Measurements from ENCODE around the gene ZNF318. TPM values are rescaled to one million over a fixed set of nuclear protein-coding genes. Genes with fewer than 3 reads are reported as not detected.
"Not testable (repeated sequence)": the region's sequence is repeated elsewhere in the genome, so short reads cannot be mapped to it uniquely, and the experiment has no call there.

ZNF318 gene
- total RNA-seq, 6 experiments from 2014 or later: 11.1 to 13.3 (median 11.8) TPM

DNA sequence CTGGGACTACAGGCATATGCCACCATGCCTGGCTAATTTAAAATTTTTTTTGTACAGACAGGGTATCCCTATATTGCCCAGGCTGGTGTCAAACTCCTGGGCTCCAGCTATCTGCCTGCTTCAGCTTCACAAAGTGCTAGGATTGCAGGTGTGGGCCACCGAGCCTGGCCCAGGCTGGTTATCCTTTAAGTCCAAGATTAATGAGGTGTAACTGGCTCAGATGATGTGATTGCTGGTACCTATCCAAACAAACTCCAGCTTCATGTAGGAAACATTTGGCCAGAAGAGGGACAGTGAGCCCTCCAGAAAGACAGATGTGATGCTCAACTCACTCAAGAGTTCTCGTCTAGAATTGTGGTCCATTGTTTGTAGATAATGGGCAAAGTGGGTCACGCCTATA is 9.2 kb upstream of the ZNF318 start:
- Mint-ChIP-seq H3K27me3 (ENCODE audit: insufficient read depth) (peaks cover 10% of the 10 kb centered on the region), H3K9me3 (no peaks in the 10 kb centered on the region), H3K4me3 (no peak overlapping the region), H3K4me1 (ENCODE audit: low read depth) (peaks cover 15% of the 10 kb centered on the region), H3K27ac (no peak overlapping the region), H3K36me3 (ENCODE audit: low read depth) (no peaks in the 10 kb centered on the region)
- TF ChIP-seq, protein P1, sequence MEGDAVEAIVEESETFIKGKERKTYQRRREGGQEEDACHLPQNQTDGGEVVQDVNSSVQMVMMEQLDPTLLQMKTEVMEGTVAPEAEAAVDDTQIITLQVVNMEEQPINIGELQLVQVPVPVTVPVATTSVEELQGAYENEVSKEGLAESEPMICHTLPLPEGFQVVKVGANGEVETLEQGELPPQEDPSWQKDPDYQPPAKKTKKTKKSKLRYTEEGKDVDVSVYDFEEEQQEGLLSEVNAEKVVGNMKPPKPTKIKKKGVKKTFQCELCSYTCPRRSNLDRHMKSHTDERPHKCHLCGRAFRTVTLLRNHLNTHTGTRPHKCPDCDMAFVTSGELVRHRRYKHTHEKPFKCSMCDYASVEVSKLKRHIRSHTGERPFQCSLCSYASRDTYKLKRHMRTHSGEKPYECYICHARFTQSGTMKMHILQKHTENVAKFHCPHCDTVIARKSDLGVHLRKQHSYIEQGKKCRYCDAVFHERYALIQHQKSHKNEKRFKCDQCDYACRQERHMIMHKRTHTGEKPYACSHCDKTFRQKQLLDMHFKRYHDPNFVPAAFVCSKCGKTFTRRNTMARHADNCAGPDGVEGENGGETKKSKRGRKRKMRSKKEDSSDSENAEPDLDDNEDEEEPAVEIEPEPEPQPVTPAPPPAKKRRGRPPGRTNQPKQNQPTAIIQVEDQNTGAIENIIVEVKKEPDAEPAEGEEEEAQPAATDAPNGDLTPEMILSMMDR (IDR thresholded peaks at IDR 0.05): no peak
- DNase-seq: no peak

DNA sequence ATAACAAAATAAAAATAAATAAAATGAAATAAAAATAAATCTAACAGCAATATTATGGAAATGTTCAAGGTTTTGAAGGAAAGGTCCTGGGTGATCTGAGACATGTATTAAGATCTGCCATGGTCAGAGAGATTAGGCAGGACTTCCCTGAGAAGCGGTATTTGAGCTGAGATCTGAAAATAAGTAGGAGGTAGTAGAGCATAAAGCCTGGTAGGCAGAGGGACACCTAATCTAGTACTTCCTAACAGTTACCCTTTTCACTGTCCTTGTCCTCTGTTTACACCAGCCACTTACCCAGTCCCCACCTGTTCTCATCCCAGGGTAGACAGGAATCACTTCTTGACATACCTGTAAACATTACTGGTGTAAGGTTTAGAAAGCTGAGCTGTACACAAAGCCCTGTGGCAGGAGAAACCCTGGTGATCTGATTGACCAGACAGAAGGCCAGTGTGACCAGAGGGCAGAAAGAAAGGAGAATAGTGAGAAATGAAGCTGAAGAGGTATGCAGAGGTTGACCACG is 8.3 kb upstream of the ZNF318 start:
- Mint-ChIP-seq H3K9me3 (no peaks in the 10 kb centered on the region), H3K27me3 (ENCODE audit: insufficient read depth) (peaks cover 10% of the 10 kb centered on the region), H3K4me1 (ENCODE audit: low read depth) (peaks cover 7% of the 10 kb centered on the region), H3K4me3 (no peak overlapping the region), H3K27ac (no peak overlapping the region), H3K36me3 (ENCODE audit: low read depth) (no peaks in the 10 kb centered on the region)
- no peak for DNase-seq
- TF ChIP-seq, protein P1 (IDR thresholded peaks at IDR 0.05): no peak

DNA sequence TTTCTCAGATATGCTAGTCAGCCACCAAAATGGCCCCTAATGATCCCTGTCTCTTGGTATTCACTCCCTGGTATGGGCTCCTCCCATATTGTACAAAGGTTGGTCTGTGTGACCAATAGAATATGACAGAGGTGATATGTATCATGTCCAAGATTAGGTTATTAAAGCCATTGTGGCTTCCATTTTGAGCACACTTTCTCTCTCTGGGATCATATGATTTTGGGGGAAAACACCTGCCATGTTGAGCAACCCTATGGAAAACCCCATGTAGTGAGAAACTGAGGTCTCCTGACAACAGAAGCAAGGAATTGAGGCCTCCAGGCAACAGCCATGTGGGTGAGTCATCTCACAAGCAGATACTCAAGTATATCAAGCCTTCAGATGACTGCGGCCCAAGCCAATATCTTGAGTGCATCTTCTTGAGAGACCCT is 7.1 kb upstream of the ZNF318 start:
- H3K27ac Mint-ChIP-seq: no peak overlapping the region
- peak; percentile 17 for DNase-seq
- TF ChIP-seq, protein P1 (IDR thresholded peaks at IDR 0.05): no peak
- H3K36me3 Mint-ChIP-seq (ENCODE audit: low read depth): no peaks in the 10 kb centered on the region
- H3K9me3 Mint-ChIP-seq: no peaks in the 10 kb centered on the region
- peaks cover 6% of the 10 kb centered on the region for H3K4me1 Mint-ChIP-seq (ENCODE audit: low read depth)
- H3K4me3 Mint-ChIP-seq: no peak overlapping the region
- H3K27me3 Mint-ChIP-seq (ENCODE audit: insufficient read depth): peaks cover 8% of the 10 kb centered on the region

DNA sequence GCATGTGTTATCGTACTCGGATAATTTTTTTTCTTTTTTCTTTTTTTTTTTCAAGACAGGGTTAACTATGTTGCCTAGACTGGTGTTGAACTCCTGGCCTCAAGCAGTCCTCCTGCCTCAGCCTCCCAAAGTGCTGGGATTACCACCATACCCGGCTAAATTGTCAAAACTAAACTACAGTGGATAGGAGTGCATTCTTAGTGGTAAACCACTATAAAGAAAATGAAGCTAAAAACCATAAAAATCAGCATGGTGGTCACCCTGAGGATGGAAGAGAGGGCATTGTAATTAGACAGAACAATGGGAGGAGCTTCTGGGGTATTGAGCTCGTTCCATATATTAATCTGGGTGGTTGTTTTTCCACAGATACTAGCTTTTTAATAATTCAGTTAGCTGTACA is 6.2 kb upstream of the ZNF318 start:
- no peak overlapping the region for H3K4me3 Mint-ChIP-seq

DNA sequence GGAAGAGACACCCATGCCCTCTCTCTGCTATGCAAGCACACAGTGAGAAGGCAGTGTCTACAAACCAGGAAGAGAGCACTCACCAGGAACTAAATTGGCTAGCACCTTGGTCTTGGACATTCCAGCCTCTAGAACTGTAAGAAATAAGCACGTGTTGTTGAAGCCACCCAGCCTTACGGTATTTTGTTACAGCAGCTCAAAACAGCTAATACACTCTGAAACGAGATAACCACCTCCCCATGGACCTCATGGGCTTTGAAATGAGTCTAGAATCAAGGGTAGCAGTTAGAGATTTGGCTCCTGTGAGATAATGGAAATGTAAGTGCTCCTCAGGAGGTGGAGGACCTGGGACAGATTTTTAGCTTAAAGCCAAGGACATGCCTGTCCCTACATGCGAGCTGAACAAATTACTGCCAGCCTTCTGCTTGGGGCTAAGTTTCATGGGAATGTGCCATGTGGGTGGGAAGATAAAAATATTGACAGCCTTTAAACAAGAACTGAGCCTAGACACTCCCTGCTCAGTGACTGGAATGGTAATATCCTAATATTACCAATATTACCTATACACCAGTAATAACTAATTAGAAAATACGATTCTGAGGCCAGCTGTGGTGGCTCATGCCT is 3.9 kb upstream of the ZNF318 start:
- Mint-ChIP-seq H3K4me3 (no peak overlapping the region), H3K9me3 (no peaks in the 10 kb centered on the region), H3K4me1 (ENCODE audit: low read depth) (peaks cover 16% of the 10 kb centered on the region), H3K36me3 (ENCODE audit: low read depth) (no peaks in the 10 kb centered on the region), H3K27ac (no peak overlapping the region), H3K27me3 (ENCODE audit: insufficient read depth) (no peaks in the 10 kb centered on the region)
- DNase-seq: no peak
- TF ChIP-seq, protein P1 (IDR thresholded peaks at IDR 0.05): no peak

More for the DNA sequence above, 6.2 kb upstream of the ZNF318 start:
- Mint-ChIP-seq H3K36me3 (ENCODE audit: low read depth) (no peaks in the 10 kb centered on the region), H3K27ac (no peak overlapping the region), H3K27me3 (ENCODE audit: insufficient read depth) (peaks cover 5% of the 10 kb centered on the region), H3K9me3 (no peaks in the 10 kb centered on the region), H3K4me1 (ENCODE audit: low read depth) (peaks cover 6% of the 10 kb centered on the region)
- no peak for DNase-seq
- TF ChIP-seq, protein P1 (IDR thresholded peaks at IDR 0.05): no peak

DNA sequence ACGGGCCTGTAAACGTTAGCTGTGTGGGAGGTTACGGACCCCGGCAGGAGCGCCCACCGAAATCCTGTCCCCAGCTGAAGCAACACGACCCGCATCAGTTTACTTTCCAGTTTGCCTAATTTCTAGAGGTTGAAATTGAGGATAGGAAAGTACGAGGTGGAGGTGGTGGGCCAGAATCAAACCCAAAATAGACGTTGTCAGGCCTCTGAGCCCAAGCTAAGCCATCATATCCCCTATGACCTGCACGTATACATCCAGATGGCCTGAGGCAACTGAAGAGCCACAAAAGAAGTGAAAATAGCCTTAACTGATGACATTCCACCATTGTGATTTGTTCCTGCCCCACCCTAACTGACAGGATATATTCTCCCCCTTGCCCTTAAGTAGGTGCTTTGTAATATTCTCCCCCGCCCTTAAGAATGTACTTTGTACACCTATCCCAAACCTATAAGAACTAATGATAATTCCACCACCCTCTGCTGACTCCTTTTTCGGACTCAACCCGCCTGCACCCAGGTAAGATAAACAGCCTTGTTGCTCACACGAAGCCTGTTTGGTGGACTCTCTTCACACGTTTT is 645 bp upstream of the ZNF318 start:
- H3K4me1 Mint-ChIP-seq (ENCODE audit: low read depth): peaks cover 26% of the 10 kb centered on the region
- H3K27me3 Mint-ChIP-seq (ENCODE audit: insufficient read depth); H3K9me3 Mint-ChIP-seq; DNase-seq; H3K36me3 Mint-ChIP-seq (ENCODE audit: low read depth): not testable (repeated sequence)
- peak overlapping the region; percentile 88 for H3K27ac Mint-ChIP-seq
- peak overlapping the region; percentile 84 for H3K4me3 Mint-ChIP-seq
